ENCODE measurements around the gene HOXC10.

HOXC10 gene

DNA sequence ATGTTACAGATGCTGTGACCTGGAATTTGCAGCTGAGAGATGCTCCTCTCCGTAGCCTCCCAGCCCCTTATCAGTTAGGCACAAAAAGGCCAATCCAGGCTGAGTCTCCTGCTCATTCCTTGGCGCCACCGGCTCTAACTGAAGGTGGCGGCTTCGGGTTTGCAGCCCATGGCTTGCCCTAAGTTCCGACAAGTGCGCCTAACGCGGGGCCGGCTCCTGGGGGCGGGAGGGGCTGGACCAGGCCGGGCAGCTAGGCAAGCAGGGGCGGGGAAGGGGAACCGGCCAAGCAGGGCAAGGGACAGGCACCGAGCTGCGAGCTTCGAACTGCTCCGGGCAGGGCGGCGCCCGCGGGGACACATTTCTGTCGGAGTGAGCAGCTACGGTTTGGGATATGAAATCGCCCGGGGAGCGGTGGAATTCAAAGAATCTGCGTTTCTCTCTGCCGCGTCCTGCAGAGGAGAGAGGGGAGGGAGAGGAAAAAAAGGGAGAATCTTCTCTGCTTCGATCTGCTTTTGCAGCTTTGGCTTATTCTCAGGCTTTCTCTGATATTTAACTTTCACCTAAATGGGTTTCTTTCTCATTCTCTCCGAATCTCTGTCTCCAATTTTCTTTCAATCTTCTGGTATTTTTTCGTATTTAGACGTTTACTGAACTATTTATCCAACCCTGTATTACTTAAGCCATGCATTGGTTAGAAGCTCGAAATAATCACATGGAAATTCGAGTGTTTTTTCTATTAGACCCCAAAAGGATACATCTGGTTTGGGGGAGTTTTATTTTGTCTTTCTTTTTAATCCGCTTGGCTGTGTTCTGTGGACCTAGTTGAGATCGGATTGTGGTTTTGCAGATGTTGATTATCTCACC, 31.8 kb upstream of the HOXC10 start:
- TF ChIP-seq, protein P1, sequence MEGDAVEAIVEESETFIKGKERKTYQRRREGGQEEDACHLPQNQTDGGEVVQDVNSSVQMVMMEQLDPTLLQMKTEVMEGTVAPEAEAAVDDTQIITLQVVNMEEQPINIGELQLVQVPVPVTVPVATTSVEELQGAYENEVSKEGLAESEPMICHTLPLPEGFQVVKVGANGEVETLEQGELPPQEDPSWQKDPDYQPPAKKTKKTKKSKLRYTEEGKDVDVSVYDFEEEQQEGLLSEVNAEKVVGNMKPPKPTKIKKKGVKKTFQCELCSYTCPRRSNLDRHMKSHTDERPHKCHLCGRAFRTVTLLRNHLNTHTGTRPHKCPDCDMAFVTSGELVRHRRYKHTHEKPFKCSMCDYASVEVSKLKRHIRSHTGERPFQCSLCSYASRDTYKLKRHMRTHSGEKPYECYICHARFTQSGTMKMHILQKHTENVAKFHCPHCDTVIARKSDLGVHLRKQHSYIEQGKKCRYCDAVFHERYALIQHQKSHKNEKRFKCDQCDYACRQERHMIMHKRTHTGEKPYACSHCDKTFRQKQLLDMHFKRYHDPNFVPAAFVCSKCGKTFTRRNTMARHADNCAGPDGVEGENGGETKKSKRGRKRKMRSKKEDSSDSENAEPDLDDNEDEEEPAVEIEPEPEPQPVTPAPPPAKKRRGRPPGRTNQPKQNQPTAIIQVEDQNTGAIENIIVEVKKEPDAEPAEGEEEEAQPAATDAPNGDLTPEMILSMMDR (IDR thresholded peaks at IDR 0.05): no peak

DNA sequence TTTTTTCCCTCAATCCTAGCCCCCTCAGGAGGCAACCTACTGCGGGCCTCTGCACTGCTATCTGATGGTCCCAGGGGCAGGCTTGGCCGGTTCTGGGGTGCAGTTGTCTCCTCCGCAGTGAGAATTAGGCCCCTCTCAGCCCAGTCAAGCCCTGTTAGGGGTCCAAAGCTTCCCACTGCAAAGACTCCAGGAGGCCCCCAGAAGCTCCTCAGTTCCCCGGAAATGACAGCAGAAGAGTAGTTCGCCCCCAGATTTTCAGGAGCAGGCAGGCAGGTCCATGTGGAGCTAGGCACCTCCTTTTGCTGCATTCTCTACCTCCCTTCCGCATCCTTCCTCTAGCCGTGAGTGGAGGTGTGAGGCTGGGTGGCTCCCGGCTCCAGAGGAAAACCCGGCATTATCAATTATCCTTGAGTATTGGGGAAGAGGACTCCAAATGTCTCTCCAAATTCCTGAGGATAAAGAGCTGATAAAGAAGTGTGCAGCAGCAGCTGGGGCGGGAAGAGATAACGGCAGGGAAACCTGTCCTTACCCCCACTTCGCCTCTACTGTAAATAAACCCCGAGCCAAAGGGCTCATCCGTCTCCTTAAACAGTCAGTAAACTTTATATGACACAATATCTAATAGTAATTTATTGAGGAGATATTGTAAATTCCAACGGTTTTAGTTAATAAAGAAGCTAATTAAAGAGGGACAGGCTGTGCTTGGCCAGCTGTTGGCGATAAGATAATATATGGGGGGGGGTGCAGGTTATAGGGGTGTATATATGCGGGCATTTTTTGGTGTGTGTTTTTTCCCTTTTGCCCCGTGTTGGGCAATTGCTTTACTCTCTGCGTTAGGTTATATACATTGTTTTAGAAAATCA, 30.9 kb upstream of the HOXC10 start:
- TF ChIP-seq, protein P1 (IDR thresholded peaks at IDR 0.05): no peak

GRCh38 chr12:53954694-53955035, 30.3 kb upstream of the HOXC10 start, which contains the start of gene HOXC12:
Gene HOXC12, plus strand, starts transcription at chr12:53954903. Its CDS starts 27 bp downstream, at chr12:53954930.
- TF ChIP-seq, protein P1 (IDR thresholded peaks at IDR 0.05): no peak

DNA sequence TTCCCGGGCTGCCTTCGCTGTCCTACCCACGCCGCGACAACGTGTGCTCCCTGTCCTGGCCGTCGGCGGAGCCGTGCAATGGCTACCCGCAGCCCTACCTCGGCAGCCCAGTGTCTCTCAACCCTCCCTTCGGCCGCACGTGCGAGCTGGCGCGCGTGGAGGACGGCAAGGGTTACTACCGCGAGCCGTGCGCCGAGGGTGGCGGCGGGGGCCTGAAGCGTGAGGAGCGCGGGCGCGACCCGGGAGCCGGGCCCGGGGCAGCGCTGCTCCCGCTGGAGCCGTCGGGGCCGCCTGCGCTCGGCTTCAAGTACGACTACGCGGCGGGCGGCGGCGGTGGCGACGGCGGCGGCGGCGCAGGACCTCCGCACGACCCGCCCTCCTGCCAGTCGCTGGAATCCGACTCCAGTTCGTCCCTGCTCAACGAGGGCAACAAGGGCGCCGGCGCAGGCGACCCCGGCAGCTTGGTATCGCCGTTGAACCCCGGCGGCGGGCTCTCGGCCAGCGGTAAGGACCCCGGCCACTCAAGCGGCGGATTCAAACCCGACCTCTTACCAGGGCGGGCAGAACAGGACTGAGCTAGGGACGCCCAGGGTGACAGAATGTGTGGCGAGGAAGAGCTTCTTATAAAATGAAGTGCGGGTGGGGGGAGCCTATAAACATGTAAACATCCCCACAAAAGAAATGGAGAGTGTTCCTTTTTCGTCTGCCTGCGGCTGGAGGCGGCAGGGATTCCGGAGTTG, 29.7 kb upstream of the HOXC10 start:
- TF ChIP-seq, protein P1 (IDR thresholded peaks at IDR 0.05): no peak

DNA sequence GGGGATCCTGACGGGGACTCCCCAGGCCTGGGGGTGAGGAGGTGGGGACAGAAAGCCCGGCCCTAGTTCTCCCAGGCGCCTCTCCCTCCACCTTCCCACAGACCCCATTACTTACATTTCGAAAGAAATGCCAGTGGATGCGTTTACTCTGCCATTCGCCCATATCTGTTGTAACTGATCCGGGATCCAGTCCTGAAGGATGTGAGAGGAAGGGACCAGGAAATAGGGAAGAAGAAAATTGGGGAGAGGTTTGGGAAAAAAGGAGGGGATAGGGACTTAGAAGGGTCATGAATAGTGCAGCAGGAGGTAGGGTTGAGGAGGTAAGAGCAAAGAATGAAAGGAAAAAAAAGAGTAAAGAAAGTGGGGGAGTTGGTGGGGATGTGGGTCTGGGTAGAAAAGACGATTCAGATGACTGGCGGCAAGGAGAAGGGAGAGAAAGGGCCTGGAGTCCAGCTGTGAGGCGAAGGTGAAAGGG, 29.1 kb upstream of the HOXC10 start:
- TF ChIP-seq, protein P1 (IDR thresholded peaks at IDR 0.05): no peak

DNA sequence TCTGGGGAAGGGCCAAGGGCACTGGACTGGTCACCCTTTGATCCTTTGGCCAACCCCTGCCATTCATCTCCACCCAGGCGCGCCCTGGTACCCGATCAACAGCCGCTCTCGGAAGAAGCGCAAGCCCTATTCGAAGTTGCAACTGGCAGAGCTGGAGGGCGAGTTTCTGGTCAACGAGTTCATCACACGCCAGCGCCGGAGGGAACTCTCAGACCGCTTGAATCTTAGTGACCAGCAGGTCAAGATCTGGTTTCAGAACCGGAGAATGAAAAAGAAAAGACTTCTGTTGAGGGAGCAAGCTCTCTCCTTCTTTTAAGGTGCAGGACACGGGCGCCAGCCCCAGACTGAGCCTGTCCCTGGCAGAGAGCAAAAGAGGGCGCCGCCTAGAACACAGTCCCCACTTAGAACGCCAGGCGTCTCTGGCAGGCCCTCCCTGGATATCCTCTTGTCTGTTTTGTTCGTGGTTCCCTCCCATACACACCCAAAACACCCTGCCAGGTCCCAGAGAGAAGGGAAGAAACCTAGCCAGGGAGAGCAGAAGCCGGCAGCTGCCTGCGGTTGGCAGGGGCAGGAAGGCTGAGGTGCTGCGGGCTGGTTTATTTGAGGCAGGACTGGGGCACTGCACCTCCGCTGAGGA, 28.6 kb upstream of the HOXC10 start:
- TF ChIP-seq, protein P1 (IDR thresholded peaks at IDR 0.05): no peak
